Body of pancreas (tissue), 4 donors: ENCODE measurements around the gene DOK5.

ENCODE experiments used
- POLR2A ChIP-seq, 3 donors: fragments of 450-650 bp; IDR thresholded peaks; one replicate each; pipeline ENCODE4 v1.6.1; 2016; ENCODE audit warnings: antibody characterized with exemption in 3 of 3, mild to moderate bottlenecking in 2 of 3
- TF ChIP-seq, protein P1 (sequence below), 7 experiments: fragments of 450-650 bp in 4 of 7; fragments of 200-600 bp in 3 of 7; sonication (generic) in 3 of 7; IDR thresholded peaks; one replicate each; pipeline ENCODE4 v1.5.1; 2016 to 2019; ENCODE audit warnings: antibody characterized with exemption in 7 of 7

DNA sequence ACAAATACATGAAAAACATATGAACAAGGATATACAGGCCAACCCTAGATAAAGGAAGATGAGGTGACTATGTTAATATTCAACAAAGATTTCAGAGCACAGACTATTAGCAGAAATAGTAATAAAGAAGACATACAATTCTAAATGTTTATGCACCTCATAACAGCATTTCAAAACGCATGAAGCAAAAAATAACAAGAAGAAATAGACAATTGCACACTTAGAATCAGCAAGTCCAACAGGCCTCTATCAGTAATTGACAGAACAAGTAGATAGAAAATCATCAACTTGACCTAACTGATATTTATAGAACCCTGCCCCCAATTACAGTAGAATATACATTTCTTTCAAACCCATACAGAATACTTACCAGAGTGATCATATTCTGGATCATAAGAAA is 11.4 kb upstream of the DOK5 start:
- TF ChIP-seq, protein P1, sequence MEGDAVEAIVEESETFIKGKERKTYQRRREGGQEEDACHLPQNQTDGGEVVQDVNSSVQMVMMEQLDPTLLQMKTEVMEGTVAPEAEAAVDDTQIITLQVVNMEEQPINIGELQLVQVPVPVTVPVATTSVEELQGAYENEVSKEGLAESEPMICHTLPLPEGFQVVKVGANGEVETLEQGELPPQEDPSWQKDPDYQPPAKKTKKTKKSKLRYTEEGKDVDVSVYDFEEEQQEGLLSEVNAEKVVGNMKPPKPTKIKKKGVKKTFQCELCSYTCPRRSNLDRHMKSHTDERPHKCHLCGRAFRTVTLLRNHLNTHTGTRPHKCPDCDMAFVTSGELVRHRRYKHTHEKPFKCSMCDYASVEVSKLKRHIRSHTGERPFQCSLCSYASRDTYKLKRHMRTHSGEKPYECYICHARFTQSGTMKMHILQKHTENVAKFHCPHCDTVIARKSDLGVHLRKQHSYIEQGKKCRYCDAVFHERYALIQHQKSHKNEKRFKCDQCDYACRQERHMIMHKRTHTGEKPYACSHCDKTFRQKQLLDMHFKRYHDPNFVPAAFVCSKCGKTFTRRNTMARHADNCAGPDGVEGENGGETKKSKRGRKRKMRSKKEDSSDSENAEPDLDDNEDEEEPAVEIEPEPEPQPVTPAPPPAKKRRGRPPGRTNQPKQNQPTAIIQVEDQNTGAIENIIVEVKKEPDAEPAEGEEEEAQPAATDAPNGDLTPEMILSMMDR (IDR thresholded peaks at IDR 0.05), result no peak
- TF ChIP-seq POLR2A (IDR thresholded peaks at IDR 0.05), result no peak
